HG02571 (cell line): Measurements from ENCODE around the gene CFAP92.

Source experiments
- ATAC-seq: cut with Tn5 transposase; IDR thresholded peaks from one replicate; pipeline ENCODE4 v1.9.1; 2021; ENCODE audit warnings: mild to moderate bottlenecking, moderate library complexity; ENCODE audit not compliant: unreplicated experiment

The CFAP92 gene

GRCh38 chr3:128992926-128993460, 883 bp downstream of the CFAP92 start:
- no peak for ATAC-seq

- no peak for ATAC-seq
Measured at GRCh38 chr3:128991355-128991895, 2.5 kb downstream of the CFAP92 start.

- ATAC-seq, result no peak
Measured at GRCh38 chr3:128988286-128988685, 5.6 kb downstream of the CFAP92 start.

GRCh38 chr3:128987302-128988100, 6.4 kb downstream of the CFAP92 start:
- ATAC-seq, result no peak

GRCh38 chr3:128984596-128984995, 9.3 kb downstream of the CFAP92 start:
- ATAC-seq, result no peak

GRCh38 chr3:128983293-128984069, 10.4 kb downstream of the CFAP92 start:
- ATAC-seq, result no peak

- ATAC-seq, result no peak
Measured at GRCh38 chr3:128975276-128975675, 18.6 kb downstream of the CFAP92 start.

- no peak for ATAC-seq
Measured at GRCh38 chr3:128973988-128974564, 19.8 kb downstream of the CFAP92 start.

- no peak for ATAC-seq
Measured at GRCh38 chr3:128971421-128972100, 22.3 kb downstream of the CFAP92 start.

- no peak for ATAC-seq
Measured at GRCh38 chr3:128970740-128971047, 23.2 kb downstream of the CFAP92 start.

GRCh38 chr3:128969993-128970739, 23.7 kb downstream of the CFAP92 start:
- ATAC-seq, result no peak

GRCh38 chr3:128967748-128968355, 26.0 kb downstream of the CFAP92 start:
- ATAC-seq, result no peak

- no peak for ATAC-seq
Measured at GRCh38 chr3:128965818-128966217, 28.1 kb downstream of the CFAP92 start.

- no peak for ATAC-seq
Measured at GRCh38 chr3:128965280-128965679, 28.6 kb downstream of the CFAP92 start.

- ATAC-seq, result no peak
Measured at GRCh38 chr3:128956440-128956839, 37.4 kb downstream of the CFAP92 start.

- no peak for ATAC-seq
Measured at GRCh38 chr3:128950223-128950938, 43.5 kb downstream of the CFAP92 start.

GRCh38 chr3:128949158-128949557, 44.7 kb downstream of the CFAP92 start:
- ATAC-seq, result no peak

GRCh38 chr3:128946411-128946810, 47.5 kb downstream of the CFAP92 start:
- no peak for ATAC-seq

GRCh38 chr3:128945878-128946175, 48.0 kb downstream of the CFAP92 start:
- no peak for ATAC-seq
